DOHH2 (cell line): ENCODE measurements around the gene EPAS1.

Experiments used
- H3F3A ChIP-seq: fragments of 200-600 bp; sonication (generic), shearing (Covaris generic); 2 replicates; pipeline ENCODE4 v1.6.0; 2016; ENCODE audit warnings: antibody characterized with exemption, mild to moderate bottlenecking; ENCODE audit not compliant: control insufficient read depth, insufficient read depth
- H3K27ac ChIP-seq: fragments of 200-600 bp; sonication (generic); 2 replicates; pipeline ENCODE4 v1.5.1; 2014; ENCODE audit warnings: low read depth, mild to moderate bottlenecking, low read length, moderate library complexity
- H3K27me3 ChIP-seq: fragments of 200-600 bp; sonication (generic); 2 replicates; pipeline ENCODE4 v1.6.1; 2014; ENCODE audit warnings: mild to moderate bottlenecking, low read length, mixed read lengths; ENCODE audit not compliant: control insufficient read depth
- H3K36me3 ChIP-seq: fragments of 200-600 bp; sonication (generic); 2 replicates; pipeline ENCODE4 v1.6.1; 2014; ENCODE audit warnings: mild to moderate bottlenecking, low read length, moderate library complexity, mixed read lengths; ENCODE audit not compliant: control insufficient read depth
- H3K4me1 ChIP-seq: fragments of 200-600 bp; sonication (generic); 2 replicates; pipeline ENCODE4 v1.6.1; 2014; ENCODE audit warnings: mild to moderate bottlenecking, low read length, mixed read lengths; ENCODE audit not compliant: control insufficient read depth
- H3K4me2 ChIP-seq: fragments of 200-600 bp; sonication (generic); 2 replicates; pipeline ENCODE4 v1.6.0; 2014; ENCODE audit warnings: mild to moderate bottlenecking, low read length, moderate library complexity
- H3K4me3 ChIP-seq: fragments of 200-600 bp; sonication (generic); 2 replicates; pipeline ENCODE4 v1.5.1; 2014; ENCODE audit warnings: mild to moderate bottlenecking, low read length, mixed read lengths
- H3K79me2 ChIP-seq: fragments of 200-600 bp; sonication (generic); 2 replicates; pipeline ENCODE4 v1.6.1; 2014; ENCODE audit warnings: mild to moderate bottlenecking, low read length, mixed read lengths; ENCODE audit not compliant: control insufficient read depth
- H3K9me2 ChIP-seq: fragments of 200-600 bp; sonication (generic); replicated peaks from 2 replicates; pipeline ENCODE4 v1.6.1; 2014; ENCODE audit warnings: mild to moderate bottlenecking, low read length, mixed read lengths; ENCODE audit not compliant: control insufficient read depth
- H3K9me3 ChIP-seq: fragments of 200-600 bp; sonication (generic); 2 replicates; pipeline ENCODE4 v1.6.1; 2014; ENCODE audit warnings: antibody characterized with exemption, low read length, mixed read lengths; ENCODE audit not compliant: control insufficient read depth, insufficient read depth
- H4K20me1 ChIP-seq: fragments of 200-600 bp; sonication (generic); 2 replicates; pipeline ENCODE4 v1.6.0; 2014; ENCODE audit warnings: low read depth, mild to moderate bottlenecking, antibody characterized with exemption, low read length, moderate library complexity; ENCODE audit not compliant: control insufficient read depth, insufficient read depth
- EZH2phosphoT487 ChIP-seq: fragments of 200-600 bp; sonication (generic); IDR thresholded peaks from 2 replicates; pipeline ENCODE4 v1.6.1; 2017; ENCODE audit warnings: borderline replicate concordance, mild to moderate bottlenecking, antibody characterized with exemption, low read length, moderate library complexity, mixed read lengths
- TF ChIP-seq, protein P1 (sequence below): fragments of 200-600 bp; sonication (generic); IDR thresholded peaks from one replicate; pipeline ENCODE4 v1.5.1; 2014; ENCODE audit warnings: antibody characterized with exemption, mild to moderate bottlenecking, low read depth, low read length; ENCODE audit not compliant: poor library complexity, severe bottlenecking

EPAS1 gene

DNA sequence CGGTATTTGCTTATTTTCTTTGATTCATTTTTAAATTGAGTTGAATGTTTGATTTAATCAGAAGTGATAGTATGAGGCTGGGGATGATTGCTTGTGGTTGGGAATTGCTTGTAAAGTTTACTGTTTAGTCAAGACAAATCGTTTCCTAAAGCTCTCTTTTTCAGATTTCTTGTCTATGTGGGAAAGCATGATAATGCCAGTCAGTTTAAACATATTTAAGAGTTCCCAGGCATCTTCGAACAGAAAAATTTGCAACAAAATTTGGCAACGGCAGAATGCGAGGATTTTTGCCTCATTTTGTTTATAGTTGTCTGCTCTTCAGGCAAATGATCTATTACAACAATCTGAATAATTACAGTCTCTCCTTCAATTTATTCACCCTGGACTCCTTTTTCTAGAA is 22.5 kb downstream of the EPAS1 start:
- H3K4me1 ChIP-seq = no peaks in the 10 kb centered on the region
- H3K27me3 ChIP-seq = peaks cover 26% of the 10 kb centered on the region
- H3K9me3 ChIP-seq = no peaks in the 10 kb centered on the region
- H3K36me3 ChIP-seq = no peaks in the 10 kb centered on the region
- no peak overlapping the region for H3K27ac ChIP-seq
- H3K4me3 ChIP-seq = no peak overlapping the region
- H3K4me2 ChIP-seq = no peak overlapping the region
- no peaks in the 10 kb centered on the region for H4K20me1 ChIP-seq
- no peaks in the 10 kb centered on the region for H3K79me2 ChIP-seq
- TF ChIP-seq, protein P1, sequence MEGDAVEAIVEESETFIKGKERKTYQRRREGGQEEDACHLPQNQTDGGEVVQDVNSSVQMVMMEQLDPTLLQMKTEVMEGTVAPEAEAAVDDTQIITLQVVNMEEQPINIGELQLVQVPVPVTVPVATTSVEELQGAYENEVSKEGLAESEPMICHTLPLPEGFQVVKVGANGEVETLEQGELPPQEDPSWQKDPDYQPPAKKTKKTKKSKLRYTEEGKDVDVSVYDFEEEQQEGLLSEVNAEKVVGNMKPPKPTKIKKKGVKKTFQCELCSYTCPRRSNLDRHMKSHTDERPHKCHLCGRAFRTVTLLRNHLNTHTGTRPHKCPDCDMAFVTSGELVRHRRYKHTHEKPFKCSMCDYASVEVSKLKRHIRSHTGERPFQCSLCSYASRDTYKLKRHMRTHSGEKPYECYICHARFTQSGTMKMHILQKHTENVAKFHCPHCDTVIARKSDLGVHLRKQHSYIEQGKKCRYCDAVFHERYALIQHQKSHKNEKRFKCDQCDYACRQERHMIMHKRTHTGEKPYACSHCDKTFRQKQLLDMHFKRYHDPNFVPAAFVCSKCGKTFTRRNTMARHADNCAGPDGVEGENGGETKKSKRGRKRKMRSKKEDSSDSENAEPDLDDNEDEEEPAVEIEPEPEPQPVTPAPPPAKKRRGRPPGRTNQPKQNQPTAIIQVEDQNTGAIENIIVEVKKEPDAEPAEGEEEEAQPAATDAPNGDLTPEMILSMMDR = no peak
- TF ChIP-seq EZH2phosphoT487 = no peak
- H3F3A ChIP-seq = no peaks in the 10 kb centered on the region
- H3K9me2 ChIP-seq = no peaks in the 10 kb centered on the region

- H3K36me3 ChIP-seq = no peaks in the 10 kb centered on the region
- TF ChIP-seq, protein P1 = no peak
- TF ChIP-seq EZH2phosphoT487 = no peak
- H3K79me2 ChIP-seq = no peaks in the 10 kb centered on the region
- H3K4me3 ChIP-seq = no peak overlapping the region
- H3K9me2 ChIP-seq = no peaks in the 10 kb centered on the region
- no peaks in the 10 kb centered on the region for H3F3A ChIP-seq
- no peak overlapping the region for H3K27ac ChIP-seq
- H3K9me3 ChIP-seq = no peaks in the 10 kb centered on the region
- H4K20me1 ChIP-seq = no peaks in the 10 kb centered on the region
- H3K4me2 ChIP-seq = no peak overlapping the region
- H3K27me3 ChIP-seq = peaks cover 28% of the 10 kb centered on the region
- H3K4me1 ChIP-seq = no peaks in the 10 kb centered on the region
Measured at GRCh38 chr2:46320141-46320567, 22.9 kb downstream of the EPAS1 start.

DNA sequence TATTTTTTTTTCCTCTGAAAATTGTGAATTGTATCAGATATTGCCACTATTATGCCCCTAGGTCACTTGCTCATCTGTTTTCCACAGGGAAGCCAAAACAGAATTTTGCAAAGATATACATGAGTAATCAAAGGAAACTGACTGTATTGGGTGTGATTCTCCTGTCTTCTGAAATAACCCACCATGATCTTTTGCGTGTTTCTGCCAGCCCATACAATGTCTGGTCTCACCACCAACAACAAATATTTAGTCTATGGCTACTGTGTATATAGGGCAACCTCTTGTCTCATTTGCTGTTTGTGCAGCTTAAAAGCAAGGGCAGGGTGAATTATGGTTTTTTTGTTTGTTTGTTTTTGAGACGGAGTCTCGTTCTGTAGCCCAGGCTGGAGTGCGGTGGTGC is 26.5 kb downstream of the EPAS1 start:
- Histone ChIP-seq H3K4me1 (no peaks in the 10 kb centered on the region), H3F3A (no peaks in the 10 kb centered on the region), H3K9me2 (no peaks in the 10 kb centered on the region), H3K27ac (no peak overlapping the region), H3K36me3 (no peaks in the 10 kb centered on the region), H3K4me2 (no peak overlapping the region), H3K9me3 (no peaks in the 10 kb centered on the region), H3K27me3 (peaks cover 23% of the 10 kb centered on the region), H3K4me3 (no peak overlapping the region), H3K79me2 (no peaks in the 10 kb centered on the region), H4K20me1 (no peaks in the 10 kb centered on the region)
- no peak for TF ChIP-seq EZH2phosphoT487
- TF ChIP-seq, protein P1 = no peak
